ENCODE results near the gene BRS3. TPM values are rescaled to one million over a fixed set of nuclear protein-coding genes. Genes with fewer than 3 reads are reported as not detected.

Gene BRS3
- total RNA-seq, 1 donor from 2014 or later: not detected

- Histone ChIP-seq H3K27ac (no peak overlapping the region), H3K27me3 (no peaks in the 10 kb centered on the region), H3K36me3 (no peaks in the 10 kb centered on the region), H3K9me3 (no peaks in the 10 kb centered on the region), H3K4me3 (no peak overlapping the region), H3K4me1 (no peaks in the 10 kb centered on the region)
- intact Hi-C loops (cut with DNase I): no loop called here
- DNase-seq (ENCODE audit: extremely low spot score in 2 of 2): no peak
- TF ChIP-seq POLR2A (IDR thresholded peaks at IDR 0.05) (no peak), CTCF (IDR thresholded peaks at IDR 0.05) (no peak), POLR2AphosphoS5 (IDR thresholded peaks at IDR 0.05; ENCODE audit: insufficient read depth in 1 of 2, low read depth in 1 of 2) (no peak)
These were observed 52.5 kb downstream of the BRS3 start for GRCh38 chrX:136540226-136540625.

GRCh38 chrX:136541294-136541693 is 53.5 kb downstream of the BRS3 start:
- intact Hi-C loops (cut with DNase I): no loop called here
- Histone ChIP-seq H3K27ac (no peak overlapping the region), H3K36me3 (no peaks in the 10 kb centered on the region), H3K4me3 (no peak overlapping the region), H3K4me1 (no peaks in the 10 kb centered on the region), H3K27me3 (no peaks in the 10 kb centered on the region), H3K9me3 (no peaks in the 10 kb centered on the region)
- TF ChIP-seq POLR2A (IDR thresholded peaks at IDR 0.05): no peak
- no peak for TF ChIP-seq POLR2AphosphoS5 (IDR thresholded peaks at IDR 0.05; ENCODE audit: insufficient read depth in 1 of 2, low read depth in 1 of 2)
- TF ChIP-seq CTCF (IDR thresholded peaks at IDR 0.05): no peak
- DNase-seq (ENCODE audit: extremely low spot score in 2 of 2): peak in 1 of 2 donors; percentile 34

- Histone ChIP-seq H3K27ac (no peak overlapping the region), H3K36me3 (no peaks in the 10 kb centered on the region), H3K4me3 (no peak overlapping the region), H3K27me3 (no peaks in the 10 kb centered on the region), H3K9me3 (no peaks in the 10 kb centered on the region), H3K4me1 (no peaks in the 10 kb centered on the region)
- TF ChIP-seq CTCF (IDR thresholded peaks at IDR 0.05): no peak
- no peak for TF ChIP-seq POLR2AphosphoS5 (IDR thresholded peaks at IDR 0.05; ENCODE audit: insufficient read depth in 1 of 2, low read depth in 1 of 2)
- no peak for TF ChIP-seq POLR2A (IDR thresholded peaks at IDR 0.05)
- peak in 1 of 2 donors; percentile 44 for DNase-seq (ENCODE audit: extremely low spot score in 2 of 2)
- intact Hi-C loops (cut with DNase I): no loop called here
These were observed 54.5 kb downstream of the BRS3 start for GRCh38 chrX:136542281-136542680.

Other genes starting within 250 kb of the BRS3 start
- 15.0 TPM for gene MAP7D3, start 236.5 kb upstream of the BRS3 start, total RNA-seq
- gene ADGRG4, start 187.0 kb upstream of the BRS3 start, total RNA-seq: 0.25 TPM
- 60.9 TPM for gene HTATSF1, start 9.6 kb downstream of the BRS3 start, total RNA-seq
- not detected for gene VGLL1, start 44.3 kb downstream of the BRS3 start, total RNA-seq
- gene CD40LG, start 160.2 kb downstream of the BRS3 start, total RNA-seq: not detected

Data from vagina (tissue), 2 donors.